OCI-LY7 (cell line): ENCODE results near the gene RHOA. TPM values are rescaled to one million over a fixed set of nuclear protein-coding genes. Genes with fewer than 3 reads are reported as not detected.

Experiments
- BruUV-seq: library from RNA; stranded (reverse); fragments of 400-500 nt; replicated peaks from 2 replicates; lab custom pipeline; 2021; lab: Mats Ljungman, UMichigan
- CTCF ChIA-PET: fragments of 300-600 bp; sonication (Branson Sonifier 250); formaldehyde crosslinking; loops from one replicate; lab custom pipeline; 2022; ENCODE audit warnings: antibody characterized with exemption; ENCODE audit not compliant: unreplicated experiment; lab: Charles Lee
- POLR2A ChIA-PET: fragments of 300-600 bp; sonication (Branson Sonifier 250); formaldehyde crosslinking; loops from one replicate; lab custom pipeline; 2022; ENCODE audit warnings: antibody characterized with exemption; lab: Charles Lee
- DNase-seq: peaks from one replicate; pipeline ENCODE4 v3.0.0-alpha.2; 2015; ENCODE audit warnings: low spot score
- H2AFZ ChIP-seq: fragments of 200-600 bp; sonication (generic), shearing (Covaris generic); 2 replicates; pipeline ENCODE4 v1.6.1; 2014; ENCODE audit warnings: mild to moderate bottlenecking, antibody characterized with exemption, low read length, moderate library complexity
- H3K27ac ChIP-seq: fragments of 200-600 bp; sonication (generic); 2 replicates; pipeline ENCODE4 v1.5.1; 2014; ENCODE audit warnings: mixed run types, low read depth, mild to moderate bottlenecking, moderate library complexity, low read length, inconsistent platforms; ENCODE audit not compliant: poor library complexity, severe bottlenecking
- H3K36me3 ChIP-seq: fragments of 200-600 bp; sonication (generic); 2 replicates; pipeline ENCODE4 v1.6.1; 2014; ENCODE audit warnings: mild to moderate bottlenecking, antibody characterized with exemption, low read length, moderate library complexity, mixed read lengths; ENCODE audit not compliant: insufficient read depth
- H3K4me1 ChIP-seq: fragments of 200-600 bp; sonication (generic); 2 replicates; pipeline ENCODE4 v1.5.1; 2014; ENCODE audit warnings: mild to moderate bottlenecking, low read length; ENCODE audit not compliant: insufficient read depth, poor library complexity, severe bottlenecking
- H3K4me2 ChIP-seq: fragments of 200-600 bp; sonication (generic); 2 replicates; pipeline ENCODE4 v1.6.1; 2014; ENCODE audit warnings: mild to moderate bottlenecking, low read length
- H3K4me3 ChIP-seq: fragments of 200-600 bp; sonication (generic); 2 replicates; pipeline ENCODE4 v1.5.1; 2014; ENCODE audit warnings: mild to moderate bottlenecking, low read depth, low read length; ENCODE audit not compliant: poor library complexity, severe bottlenecking
- H3K79me2 ChIP-seq: fragments of 200-600 bp; sonication (generic); 2 replicates; pipeline ENCODE4 v1.6.1; 2016; ENCODE audit warnings: low read depth, mild to moderate bottlenecking, low read length, moderate library complexity, mixed read lengths; ENCODE audit not compliant: insufficient read depth
- H3K9me2 ChIP-seq: fragments of 200-600 bp; sonication (generic); 2 replicates; pipeline ENCODE4 v1.6.1; 2016; ENCODE audit warnings: mild to moderate bottlenecking, low read length, mixed read lengths; ENCODE audit not compliant: insufficient read depth
- H3K9me3 ChIP-seq: fragments of 200-600 bp; sonication (generic); 2 replicates; pipeline ENCODE4 v1.6.1; 2014; ENCODE audit warnings: mild to moderate bottlenecking, mixed run types, low read length, mixed read lengths
- H4K20me1 ChIP-seq: fragments of 200-600 bp; sonication (generic); 2 replicates; pipeline ENCODE4 v1.6.1; 2014; ENCODE audit warnings: mild to moderate bottlenecking, antibody characterized with exemption, low read length, moderate library complexity, mixed read lengths; ENCODE audit not compliant: insufficient read depth
- EZH2phosphoT487 ChIP-seq: fragments of 200-600 bp; sonication (generic); IDR thresholded peaks from 2 replicates; pipeline ENCODE4 v1.6.1; 2018; ENCODE audit warnings: low read depth, borderline replicate concordance, mild to moderate bottlenecking, mixed run types, antibody characterized with exemption, low read length, moderate library complexity, mixed read lengths
- intact Hi-C: fragments of 100-400 bp; cut with micrococcal nuclease; formaldehyde crosslinking; loops from one replicate; pipeline ENCODE4 v1.10.0; 2022; ENCODE audit not compliant: unreplicated experiment
- total RNA-seq, 2 experiments: library from RNA; depleted of rRNA in 1 of 2; stranded (reverse); fragments of >200 nt in 1 of 2; shearing (Covaris generic) in 1 of 2; gene quantifications; 2 replicates each; pipeline ENCODE4 v1.2.3, GENCODE V29; 2014 to 2022
- TF ChIP-seq, protein P1 (sequence below): fragments of 200-600 bp; sonication (generic); conservative IDR thresholded peaks from 2 replicates; pipeline ENCODE4 v1.5.1; 2014; ENCODE audit warnings: mild to moderate bottlenecking, antibody characterized with exemption, low read length, moderate library complexity, mixed read lengths

RHOA gene
- total RNA-seq, 2 experiments from 2014 or later: 218 to 373 TPM

DNA sequence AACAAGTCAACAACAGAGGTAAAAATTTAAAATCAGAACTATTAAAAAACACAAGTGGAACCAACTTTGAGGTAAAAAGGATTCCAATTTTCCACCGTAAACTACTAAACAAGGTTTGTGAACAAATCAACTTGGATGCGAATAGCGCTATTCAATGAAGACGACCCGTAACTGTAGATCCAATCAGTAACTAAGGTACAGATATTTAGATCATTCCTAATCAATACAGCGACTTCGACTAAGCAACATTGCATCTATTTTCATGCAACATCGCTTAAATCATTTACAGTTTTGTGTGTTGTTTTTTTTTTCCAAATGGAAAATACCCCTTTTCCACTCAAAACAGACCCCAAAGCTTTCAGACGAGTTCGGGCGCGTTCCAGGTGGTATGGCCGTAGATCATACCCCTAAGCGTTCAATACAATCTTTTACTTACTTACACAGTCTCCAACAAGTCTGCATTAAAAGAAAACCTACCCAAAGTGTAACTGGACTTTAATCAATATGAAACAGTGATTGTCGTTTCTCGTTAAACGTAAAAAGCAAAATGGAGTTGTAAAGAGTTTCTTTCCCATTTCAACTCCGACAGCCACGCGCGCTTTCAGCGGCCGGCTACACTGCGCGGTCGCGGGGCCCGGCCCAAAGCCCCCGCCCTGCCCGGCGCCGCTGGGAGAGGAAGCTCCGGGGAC lies 786 bp downstream of the RHOA start:
- CTCF ChIA-PET: interaction anchor here (0.6 kb wide), 1 partner anchor 52 kb away, joined by 3 read pairs; no protein-coding TSS in a partner anchor
- DNase-seq: no peak
- intact Hi-C loops: loop anchor here (2.0 kb wide), 1 partner anchor 52 kb away; the partner anchor contains the start of gene GPX1

DNA sequence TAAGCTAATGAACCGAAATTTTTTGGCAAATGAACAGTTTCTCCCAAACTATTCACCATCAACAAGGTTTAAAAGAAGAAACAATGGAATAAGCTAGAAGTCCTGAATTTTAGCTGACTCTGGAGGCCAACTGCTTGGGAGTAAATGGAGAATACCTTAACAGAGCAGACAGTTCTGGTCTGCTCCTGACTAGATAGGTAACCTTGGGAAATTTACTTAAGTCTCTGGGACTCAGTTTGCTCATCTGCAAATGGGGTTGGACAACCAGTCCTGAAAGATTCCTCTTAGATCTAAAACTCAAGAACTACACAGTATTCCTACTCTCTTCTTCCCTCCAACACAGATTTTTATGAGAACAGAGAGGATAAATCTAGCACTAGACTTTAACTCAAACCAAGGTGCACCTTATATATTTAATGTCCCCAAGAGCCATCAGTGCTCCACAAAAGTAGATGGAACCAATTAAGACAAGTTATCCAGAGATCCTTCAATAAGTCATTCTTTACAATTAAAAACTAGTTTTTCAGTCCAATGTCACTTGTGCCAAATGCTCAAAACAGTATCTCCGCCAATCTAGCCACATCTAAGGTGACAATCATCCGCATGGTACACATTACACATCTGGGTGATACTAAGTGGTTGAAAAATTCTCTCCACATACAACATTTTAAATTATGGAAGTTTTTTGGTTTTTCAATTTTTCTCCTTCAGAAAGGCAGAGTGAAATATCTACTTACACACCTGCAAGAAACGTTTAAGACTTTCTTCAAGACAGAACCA lies 1.5 kb downstream of the RHOA start:
- intact Hi-C loops: loop anchor here (2.0 kb wide), 1 partner anchor 51 kb away; the partner anchor contains the start of gene GPX1

More for the DNA sequence above, 786 bp downstream of the RHOA start:
- no peaks in the 10 kb centered on the region for H3K9me2 ChIP-seq
- peak overlapping the region; percentile 91 for H3K4me3 ChIP-seq
- H3K4me2 ChIP-seq: peak overlapping the region; percentile 86
- no peaks in the 10 kb centered on the region for H3K9me3 ChIP-seq
- H3K27ac ChIP-seq: peak overlapping the region; percentile 79
- TF ChIP-seq, protein P1, sequence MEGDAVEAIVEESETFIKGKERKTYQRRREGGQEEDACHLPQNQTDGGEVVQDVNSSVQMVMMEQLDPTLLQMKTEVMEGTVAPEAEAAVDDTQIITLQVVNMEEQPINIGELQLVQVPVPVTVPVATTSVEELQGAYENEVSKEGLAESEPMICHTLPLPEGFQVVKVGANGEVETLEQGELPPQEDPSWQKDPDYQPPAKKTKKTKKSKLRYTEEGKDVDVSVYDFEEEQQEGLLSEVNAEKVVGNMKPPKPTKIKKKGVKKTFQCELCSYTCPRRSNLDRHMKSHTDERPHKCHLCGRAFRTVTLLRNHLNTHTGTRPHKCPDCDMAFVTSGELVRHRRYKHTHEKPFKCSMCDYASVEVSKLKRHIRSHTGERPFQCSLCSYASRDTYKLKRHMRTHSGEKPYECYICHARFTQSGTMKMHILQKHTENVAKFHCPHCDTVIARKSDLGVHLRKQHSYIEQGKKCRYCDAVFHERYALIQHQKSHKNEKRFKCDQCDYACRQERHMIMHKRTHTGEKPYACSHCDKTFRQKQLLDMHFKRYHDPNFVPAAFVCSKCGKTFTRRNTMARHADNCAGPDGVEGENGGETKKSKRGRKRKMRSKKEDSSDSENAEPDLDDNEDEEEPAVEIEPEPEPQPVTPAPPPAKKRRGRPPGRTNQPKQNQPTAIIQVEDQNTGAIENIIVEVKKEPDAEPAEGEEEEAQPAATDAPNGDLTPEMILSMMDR: no peak
- no peak for TF ChIP-seq EZH2phosphoT487
- no TSS peak for BruUV-seq
- H2AFZ ChIP-seq: no peak overlapping the region
- peaks cover 59% of the 10 kb centered on the region for H3K4me1 ChIP-seq
- peaks cover 74% of the 10 kb centered on the region for H3K79me2 ChIP-seq
- peaks cover 39% of the 10 kb centered on the region for H3K36me3 ChIP-seq
- H4K20me1 ChIP-seq: peaks cover 32% of the 10 kb centered on the region
- POLR2A ChIA-PET: interaction anchor here (1.2 to 2.7 kb wide), 5 partner anchors 22 to 71 kb away, joined by 5 to 16 read pairs (median 6); partner anchors contain the start of gene USP4

More for the DNA sequence above, 1.5 kb downstream of the RHOA start:
- CTCF ChIA-PET: no interaction called here
- no peak for TF ChIP-seq EZH2phosphoT487
- TF ChIP-seq, protein P1: no peak
- no peak for DNase-seq
- Histone ChIP-seq H3K36me3 (peaks cover 41% of the 10 kb centered on the region), H3K4me1 (peaks cover 52% of the 10 kb centered on the region), H3K9me3 (no peaks in the 10 kb centered on the region), H3K4me3 (peak overlapping the region; percentile 91), H3K27ac (peak overlapping the region; percentile 79), H3K9me2 (no peaks in the 10 kb centered on the region), H2AFZ (no peak overlapping the region), H4K20me1 (peaks cover 37% of the 10 kb centered on the region), H3K79me2 (peaks cover 81% of the 10 kb centered on the region), H3K4me2 (peak overlapping the region; percentile 86)
- BruUV-seq: TSS peak; percentile 78
- POLR2A ChIA-PET: interaction anchor here (0.6 to 1.5 kb wide), 4 partner anchors 13 to 65 kb away, joined by 4 read pairs; no protein-coding TSS in a partner anchor
